GM23338 (cell line): ENCODE results near the gene TOMM20L.

Experiments
- CREB1 ChIP-seq: fragments of 250-450 bp; sonication (Bioruptor Pico); IDR thresholded peaks from 2 replicates; pipeline ENCODE4 v1.5.0; 2020; ENCODE audit warnings: low read depth, mild to moderate bottlenecking, moderate library complexity
- CTCF ChIP-seq, 2 experiments: fragments of 200-600 bp in 1 of 2; sonication (generic) in 1 of 2; conservative IDR thresholded peaks; 2 replicates each; pipeline versions ENCODE4 v1.5.1 to v1.6.1; 2016 to 2017; ENCODE audit warnings: antibody characterized with exemption in 2 of 2, low read depth in 2 of 2, mild to moderate bottlenecking in 2 of 2, moderate library complexity in 1 of 2
- EZH2 ChIP-seq: fragments of 200-600 bp; sonication (generic); IDR thresholded peaks from one replicate; pipeline ENCODE4 v1.8.0; 2017; ENCODE audit warnings: antibody characterized with exemption, mild to moderate bottlenecking, low read depth; ENCODE audit not compliant: unreplicated experiment
- EZH2phosphoT487 ChIP-seq: fragments of 200-600 bp; sonication (generic); IDR thresholded peaks from one replicate; pipeline ENCODE4 v1.8.1; 2018; ENCODE audit warnings: antibody characterized with exemption; ENCODE audit not compliant: unreplicated experiment
- POLR2AphosphoS5 ChIP-seq: IDR thresholded peaks from 2 replicates; pipeline ENCODE4 v1.6.1; 2016; ENCODE audit warnings: antibody characterized with exemption, low read depth

GRCh38 chr14:58395562-58395811 lies 243 bp upstream of the TOMM20L start:
- TF ChIP-seq CTCF (conservative IDR thresholded peaks at IDR 0.05; ENCODE audit: low read depth in 2 of 2) = no peak
- no peak for TF ChIP-seq EZH2
- TF ChIP-seq POLR2AphosphoS5 = no peak
- no peak for TF ChIP-seq CREB1 (CRISPR knock-in tag)
- TF ChIP-seq EZH2phosphoT487 = no peak
